GM18507 (cell line): ENCODE measurements around the gene SIGLEC15.
A peak's percentile ranks its signal among the peaks of the same experiment; 100 is the strongest.

Source experiments
- DNase-seq: peaks from one replicate; pipeline ENCODE4 v3.0.0; 2011; ENCODE audit warnings: low read depth; ENCODE audit not compliant: insufficient read length; ENCODE audit errors: extremely low spot score
- FAIRE-seq: peaks from 2 replicates; lab custom pipeline; 2011; peaks lifted over from hg19 to GRCh38; lab: Jason Lieb, UNC

Gene SIGLEC15

DNA sequence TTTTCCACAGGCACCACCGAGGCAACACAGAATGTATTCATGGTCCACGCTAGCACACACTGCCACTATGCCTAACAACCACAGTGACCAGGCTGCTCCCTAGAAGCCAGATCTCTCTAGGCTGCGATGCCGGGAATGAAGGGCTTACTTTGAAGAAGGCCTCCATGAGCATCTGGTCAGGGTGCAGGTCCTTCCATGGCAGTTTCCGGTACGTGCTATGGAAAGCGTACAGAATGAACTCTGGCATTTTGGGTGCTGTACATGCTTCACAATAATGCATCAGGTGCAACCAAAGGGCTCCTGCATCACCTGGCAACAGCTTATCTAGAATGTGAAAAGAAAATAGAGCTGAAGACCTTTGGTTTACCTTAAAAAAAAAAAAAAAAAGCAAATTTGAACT lies 44.9 kb downstream of the SIGLEC15 start:
- FAIRE-seq, result no peak
- no peak for DNase-seq

DNA sequence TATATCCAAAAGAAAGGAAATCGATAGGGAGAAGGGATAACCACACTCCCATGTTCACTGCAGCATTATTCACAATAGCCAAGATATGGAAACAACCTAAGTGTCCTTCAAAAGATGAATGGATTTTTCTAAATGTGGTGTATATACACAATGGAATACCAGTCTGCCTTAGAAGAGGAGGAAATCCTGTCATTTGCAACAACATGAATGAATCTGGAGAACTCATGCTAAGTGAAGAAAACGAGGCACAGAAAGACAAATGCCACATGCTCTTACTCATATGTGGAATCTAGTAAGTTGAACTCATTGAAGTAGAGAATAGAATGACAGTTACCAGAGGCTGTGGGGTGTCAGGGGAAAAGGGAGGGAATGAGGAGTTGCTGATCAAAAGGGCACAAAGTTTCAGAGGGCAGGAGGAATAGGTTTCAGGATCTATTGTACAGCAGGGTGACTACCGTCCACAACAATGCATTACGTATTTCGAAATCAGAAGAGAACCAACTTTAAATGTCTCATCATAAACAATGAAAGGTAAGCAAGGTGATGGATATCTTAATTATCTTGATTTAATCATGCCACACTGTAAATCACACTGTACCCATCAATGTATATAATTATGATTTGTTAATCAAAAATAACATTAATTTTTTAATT lies 46.1 kb downstream of the SIGLEC15 start:
- FAIRE-seq (no peak), DNase-seq (no peak)

DNA sequence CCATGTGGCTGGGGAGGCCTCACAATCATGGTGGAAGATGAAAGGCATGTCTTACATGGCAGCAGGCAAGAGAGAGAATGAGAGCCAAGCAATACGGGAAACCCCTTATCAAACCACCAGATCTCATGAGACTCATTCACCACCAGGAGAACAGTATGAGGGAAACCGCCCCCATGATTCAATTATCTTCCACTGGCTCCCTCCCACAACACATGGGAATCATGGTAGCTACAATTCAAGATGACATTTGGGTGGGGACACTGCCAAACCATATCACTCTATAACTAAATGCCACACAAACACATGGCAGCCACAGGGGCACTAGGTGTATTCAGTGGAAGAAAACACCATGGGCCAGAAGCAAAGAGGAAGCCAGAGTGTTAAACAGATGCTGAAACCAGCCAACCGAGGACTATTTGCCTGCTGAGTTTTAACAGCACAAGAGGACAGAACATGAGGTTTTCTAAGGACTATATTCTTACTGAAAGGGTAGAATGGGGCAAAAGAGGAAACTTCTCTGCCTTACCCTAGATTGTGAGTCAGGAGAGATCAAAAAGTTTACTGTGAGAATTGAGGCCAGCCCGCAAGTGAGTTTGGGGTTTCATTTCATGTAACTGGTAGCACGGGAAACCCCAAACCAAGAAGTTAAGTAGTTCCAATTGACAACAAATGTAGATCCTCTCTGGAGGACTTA lies 49.2 kb downstream of the SIGLEC15 start:
- peak; percentile 15 for DNase-seq
- peak; percentile 90 for FAIRE-seq

- FAIRE-seq (no peak), DNase-seq (no peak)
These were observed 50.7 kb downstream of the SIGLEC15 start for GRCh38 chr18:45876161-45876560.

- no peak for DNase-seq
- FAIRE-seq, result no peak
These were observed 51.9 kb downstream of the SIGLEC15 start for GRCh38 chr18:45877403-45877802.

DNA sequence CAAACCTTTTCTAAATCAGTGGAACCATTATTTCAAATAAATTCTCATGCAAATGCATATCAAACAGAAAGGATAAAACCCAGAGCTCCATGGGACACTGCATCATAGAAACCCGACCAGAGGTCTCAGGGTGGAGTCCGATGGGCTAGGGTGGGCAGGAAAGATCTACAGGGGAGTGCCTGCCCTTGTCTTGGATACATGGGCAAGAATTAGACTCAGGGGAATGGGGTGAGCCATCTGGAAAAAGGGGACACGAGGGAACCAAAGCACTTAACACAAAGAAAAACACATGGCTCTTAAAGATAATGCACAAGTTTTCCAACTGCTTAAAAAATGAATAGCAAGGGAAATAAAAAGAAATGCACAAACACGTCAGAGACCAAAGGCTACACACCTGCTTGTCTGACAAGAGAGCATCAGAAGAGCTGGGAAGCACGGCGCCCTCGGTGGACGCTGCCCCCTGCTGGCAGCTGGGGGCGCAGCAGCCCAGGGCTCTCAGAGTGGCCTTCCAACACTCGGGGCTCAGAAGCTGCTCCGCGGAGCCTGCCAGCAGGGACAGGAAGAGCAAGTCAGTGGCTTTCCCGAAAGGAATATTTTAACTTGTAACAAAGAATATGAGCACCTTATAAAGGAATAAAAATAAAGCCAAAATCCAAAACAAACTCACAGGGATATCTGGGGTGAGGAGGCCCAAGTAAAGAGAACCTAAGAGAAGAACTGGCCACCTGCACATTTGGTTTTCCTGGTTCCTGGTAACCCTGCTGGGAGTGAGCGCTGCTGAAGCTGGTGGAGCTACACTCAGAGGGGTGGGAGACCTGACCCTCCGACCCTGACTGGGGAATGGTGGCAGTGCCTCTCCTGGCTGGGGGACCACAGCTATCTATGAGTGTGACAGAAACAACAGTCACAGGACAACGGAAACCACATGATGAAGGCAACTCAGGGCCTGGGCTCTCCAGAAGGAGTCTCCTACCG lies 54.5 kb downstream of the SIGLEC15 start:
- DNase-seq, result peak; percentile 67
- FAIRE-seq, result peak; percentile 91

DNA sequence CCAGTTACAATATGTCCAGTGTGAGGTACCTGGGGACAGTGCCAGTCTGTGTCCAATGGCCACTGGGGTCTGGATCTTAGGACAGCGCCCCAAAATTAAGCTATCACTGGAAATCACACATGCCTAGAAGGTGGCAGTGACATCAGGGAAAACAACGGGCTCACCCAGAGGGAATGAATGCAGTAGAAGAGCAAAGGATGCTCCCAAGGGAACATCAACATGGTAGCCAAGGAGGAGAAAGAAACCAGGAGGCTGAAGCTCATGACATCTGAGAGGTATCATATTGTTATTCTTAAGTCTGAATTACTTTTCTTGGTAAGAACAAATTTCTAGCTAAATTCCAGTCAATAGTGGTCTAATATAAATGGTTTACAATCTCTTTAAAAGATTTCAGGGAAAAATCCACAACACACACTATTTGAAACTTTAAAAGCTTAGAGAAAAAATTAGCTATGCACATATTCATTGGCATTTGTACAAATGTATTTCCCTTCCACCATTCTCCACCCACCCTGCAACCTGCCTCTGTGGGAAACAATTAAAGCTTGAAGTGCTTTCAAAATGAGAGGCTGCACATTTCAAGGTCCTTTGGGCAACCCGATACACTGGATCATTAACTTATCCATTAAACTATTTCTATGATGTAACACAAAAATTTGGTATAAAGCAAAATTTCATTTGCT lies 55.5 kb downstream of the SIGLEC15 start:
- FAIRE-seq (no peak), DNase-seq (no peak)

GRCh38 chr18:45887585-45887984 lies 62.1 kb downstream of the SIGLEC15 start:
- DNase-seq (no peak), FAIRE-seq (no peak)

DNA sequence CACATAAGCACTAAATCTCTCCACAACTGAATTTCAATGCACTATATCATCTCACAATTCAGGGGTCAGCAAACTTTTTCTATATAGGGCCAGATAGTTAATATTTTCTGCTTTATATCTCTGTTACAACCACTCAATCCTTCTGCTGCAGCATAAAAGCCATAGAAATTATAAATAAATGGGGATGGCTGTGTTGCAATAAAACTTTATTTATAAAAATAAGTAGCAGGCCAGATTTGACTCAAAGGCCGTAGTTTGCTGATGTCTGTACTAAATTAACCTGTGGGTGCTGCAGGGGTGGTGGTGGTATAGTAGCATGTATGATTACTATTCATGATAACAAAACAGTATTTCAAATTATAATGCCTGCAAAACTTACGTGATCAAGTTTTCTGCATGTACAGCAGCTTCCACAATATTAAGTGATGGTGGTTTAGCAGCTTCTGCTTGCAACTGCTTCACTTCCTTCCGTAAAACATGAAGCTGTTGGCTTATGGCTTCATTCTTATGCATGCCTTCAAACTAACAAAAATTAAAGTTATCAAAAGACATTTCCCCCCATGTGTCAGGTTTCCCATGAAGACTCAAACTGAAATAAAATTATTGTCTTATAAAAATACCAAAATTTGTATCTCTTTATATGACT lies 64.1 kb downstream of the SIGLEC15 start:
- FAIRE-seq (no peak), DNase-seq (no peak)

GRCh38 chr18:45890606-45891005 lies 65.1 kb downstream of the SIGLEC15 start:
- FAIRE-seq, result no peak

DNA sequence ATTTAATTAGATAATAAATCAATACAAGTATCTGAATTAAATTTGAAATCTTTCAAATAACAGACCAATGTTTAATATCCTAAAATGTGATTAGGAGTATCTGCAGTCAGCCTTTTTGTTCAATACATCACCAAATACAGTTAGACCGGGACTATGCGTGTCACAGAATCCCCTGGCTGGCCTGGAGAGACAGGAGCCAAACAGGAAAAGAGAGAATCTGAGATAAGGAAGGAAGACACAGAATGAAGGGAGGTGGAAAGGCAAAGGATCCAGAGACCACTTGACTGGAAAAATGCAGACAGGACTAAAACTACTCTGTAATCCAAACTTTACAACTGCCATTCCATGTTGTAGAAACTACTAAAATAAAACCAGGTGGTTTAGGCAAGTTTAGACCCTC lies 66.3 kb downstream of the SIGLEC15 start:
- FAIRE-seq, result no peak
- no peak for DNase-seq

More at GRCh38 chr18:45890606-45891005, 65.1 kb downstream of the SIGLEC15 start:
- DNase-seq, result no peak
